GM18499 (cell line): ENCODE measurements around the gene RBM26.

Source experiments
- ATAC-seq: cut with Tn5 transposase; IDR thresholded peaks from one replicate; pipeline ENCODE4 v1.9.1; 2021; ENCODE audit warnings: moderate number of reproducible peaks; ENCODE audit not compliant: insufficient read depth, unreplicated experiment

The RBM26 gene, protein sequence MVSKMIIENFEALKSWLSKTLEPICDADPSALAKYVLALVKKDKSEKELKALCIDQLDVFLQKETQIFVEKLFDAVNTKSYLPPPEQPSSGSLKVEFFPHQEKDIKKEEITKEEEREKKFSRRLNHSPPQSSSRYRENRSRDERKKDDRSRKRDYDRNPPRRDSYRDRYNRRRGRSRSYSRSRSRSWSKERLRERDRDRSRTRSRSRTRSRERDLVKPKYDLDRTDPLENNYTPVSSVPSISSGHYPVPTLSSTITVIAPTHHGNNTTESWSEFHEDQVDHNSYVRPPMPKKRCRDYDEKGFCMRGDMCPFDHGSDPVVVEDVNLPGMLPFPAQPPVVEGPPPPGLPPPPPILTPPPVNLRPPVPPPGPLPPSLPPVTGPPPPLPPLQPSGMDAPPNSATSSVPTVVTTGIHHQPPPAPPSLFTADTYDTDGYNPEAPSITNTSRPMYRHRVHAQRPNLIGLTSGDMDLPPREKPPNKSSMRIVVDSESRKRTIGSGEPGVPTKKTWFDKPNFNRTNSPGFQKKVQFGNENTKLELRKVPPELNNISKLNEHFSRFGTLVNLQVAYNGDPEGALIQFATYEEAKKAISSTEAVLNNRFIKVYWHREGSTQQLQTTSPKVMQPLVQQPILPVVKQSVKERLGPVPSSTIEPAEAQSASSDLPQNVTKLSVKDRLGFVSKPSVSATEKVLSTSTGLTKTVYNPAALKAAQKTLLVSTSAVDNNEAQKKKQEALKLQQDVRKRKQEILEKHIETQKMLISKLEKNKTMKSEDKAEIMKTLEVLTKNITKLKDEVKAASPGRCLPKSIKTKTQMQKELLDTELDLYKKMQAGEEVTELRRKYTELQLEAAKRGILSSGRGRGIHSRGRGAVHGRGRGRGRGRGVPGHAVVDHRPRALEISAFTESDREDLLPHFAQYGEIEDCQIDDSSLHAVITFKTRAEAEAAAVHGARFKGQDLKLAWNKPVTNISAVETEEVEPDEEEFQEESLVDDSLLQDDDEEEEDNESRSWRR

DNA sequence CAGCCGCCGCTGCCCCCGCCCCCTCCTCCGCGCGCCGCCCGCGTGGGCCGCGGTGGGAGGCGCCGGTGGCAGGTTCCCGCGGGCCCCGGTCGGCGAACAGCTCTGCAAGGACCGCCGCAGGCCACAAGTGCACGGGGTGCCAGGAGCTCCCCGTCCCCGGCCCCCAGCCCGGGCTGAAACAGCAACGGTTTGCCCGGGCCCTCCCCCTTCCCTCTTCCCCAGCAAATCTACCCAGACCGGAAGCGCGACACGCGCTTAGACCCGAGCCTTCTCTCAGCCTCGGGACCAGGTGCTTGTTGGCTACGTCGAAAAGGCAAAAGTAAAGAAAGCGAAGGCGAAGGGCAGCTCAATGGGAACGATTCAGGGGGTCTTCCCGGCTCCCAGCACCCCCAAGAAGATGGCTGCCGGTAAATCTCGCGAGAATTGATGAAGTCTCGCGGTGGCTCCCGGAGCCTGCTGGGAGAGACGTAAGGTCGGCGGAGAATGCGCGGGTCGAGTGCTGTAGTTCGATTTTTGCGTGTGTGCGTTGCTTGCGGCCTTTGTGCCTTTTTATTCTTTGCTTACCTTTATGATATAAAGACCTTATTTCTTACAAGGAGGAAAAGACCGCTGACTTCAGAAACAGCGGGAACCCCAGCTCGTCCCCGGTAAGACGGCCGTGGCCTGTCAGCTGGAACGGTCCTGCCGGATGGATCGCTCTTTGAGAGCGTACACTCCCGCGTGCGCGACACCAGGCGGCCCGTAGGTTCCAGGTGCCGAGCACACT lies at the start of gene RBM26:
Gene RBM26, minus strand, starts transcription at position 425 of the 766 bp plus-strand sequence. CDS start 481 bp downstream, outside the sequence.
- peak; percentile 47 for ATAC-seq

- no peak for ATAC-seq
Observed at GRCh38 chr13:79455331-79455730, 49.3 kb upstream of the RBM26 start.

DNA sequence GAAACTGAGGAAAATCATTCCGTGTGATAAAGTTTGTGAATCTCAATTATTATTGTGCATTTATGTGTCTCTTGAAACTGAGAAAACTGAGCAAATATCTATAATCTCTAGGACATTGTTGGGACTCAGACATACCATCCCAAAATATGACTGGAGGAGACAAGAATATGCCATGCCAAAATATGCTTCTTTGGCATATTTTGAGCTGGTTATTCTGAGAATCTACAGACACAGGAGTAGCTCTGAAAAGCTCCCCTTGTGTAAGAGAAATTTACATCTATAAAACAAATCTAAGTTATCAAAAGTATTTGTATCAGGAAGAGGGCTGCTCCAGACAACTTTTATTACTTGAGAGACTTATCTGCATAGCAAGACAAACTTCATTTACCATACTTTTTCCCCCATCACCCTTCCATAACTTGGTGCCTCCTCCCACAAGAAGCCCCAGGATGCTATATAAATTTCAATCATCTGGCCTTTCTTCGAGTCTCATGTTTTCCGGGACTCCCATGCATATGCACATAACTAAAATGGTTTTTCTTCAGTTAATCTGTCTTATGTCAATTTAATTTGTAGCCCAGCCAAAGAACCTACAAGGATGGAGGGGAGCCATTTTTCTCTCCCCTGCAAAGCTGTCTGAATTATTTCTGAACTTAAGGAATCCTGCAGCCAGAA lies 46.3 kb upstream of the RBM26 start:
- ATAC-seq, result no peak

DNA sequence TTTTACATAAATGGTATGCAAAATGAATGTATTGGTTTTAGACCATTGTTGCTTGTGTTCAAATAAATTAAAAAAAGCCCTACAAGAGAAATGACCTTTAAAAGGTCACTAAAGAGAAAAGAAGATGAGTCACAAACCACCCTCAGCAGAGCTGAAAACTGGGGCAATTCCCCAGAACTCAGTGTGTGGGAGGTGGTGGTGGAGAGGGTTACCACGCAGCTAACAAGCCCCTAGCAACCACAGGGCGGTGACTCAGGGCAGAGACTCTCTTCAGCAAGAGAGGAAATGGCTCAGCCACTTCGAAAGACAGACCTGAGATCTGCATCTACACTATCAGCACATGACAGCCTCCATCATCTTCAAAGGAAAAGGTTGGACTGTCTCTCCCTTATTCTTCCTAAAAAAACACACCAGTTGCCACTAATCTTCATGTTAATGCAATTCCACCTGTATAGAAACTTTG lies 45.5 kb upstream of the RBM26 start:
- peak; percentile 96 for ATAC-seq

DNA sequence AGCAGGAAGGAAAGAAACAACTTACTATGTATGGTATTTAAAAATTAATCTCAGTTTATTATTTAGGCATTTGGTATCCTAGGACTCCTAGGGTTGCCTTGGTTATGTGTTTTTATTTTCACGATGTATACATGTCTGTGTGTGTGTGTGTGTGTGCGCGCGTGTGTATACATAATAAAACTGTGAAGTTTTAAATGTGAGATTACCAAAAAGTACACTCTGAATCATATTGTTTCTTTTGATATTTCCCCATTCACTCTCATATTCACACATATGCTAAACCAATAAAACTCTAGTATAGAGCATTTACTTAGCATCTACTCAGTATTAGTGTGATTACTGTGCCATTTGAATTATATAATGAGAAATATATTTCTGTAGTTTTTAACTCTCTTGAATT lies 44.1 kb upstream of the RBM26 start:
- no peak for ATAC-seq

DNA sequence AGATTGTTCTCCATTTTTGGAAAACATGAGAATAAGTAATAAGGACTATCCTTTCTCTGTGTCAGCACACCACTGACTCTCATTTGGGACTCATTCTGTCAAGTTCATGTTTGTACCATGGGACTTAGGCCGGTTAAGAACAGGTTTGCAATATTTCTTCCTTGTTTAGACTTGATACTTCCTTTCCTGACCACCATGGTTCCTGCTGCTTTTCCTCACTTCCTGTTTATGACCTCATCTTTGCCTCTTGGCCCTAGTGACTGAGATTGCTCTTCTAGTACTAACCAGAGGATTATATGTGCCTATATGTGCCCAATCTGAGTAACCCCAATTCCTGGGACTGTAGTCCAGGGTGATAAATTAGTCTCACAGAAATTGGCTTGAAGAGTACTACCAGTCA lies 42.4 kb upstream of the RBM26 start:
- ATAC-seq, result no peak

- no peak for ATAC-seq
Observed at GRCh38 chr13:79447741-79448140, 41.7 kb upstream of the RBM26 start.

- no peak for ATAC-seq
Observed at GRCh38 chr13:79447141-79447540, 41.1 kb upstream of the RBM26 start.

GRCh38 chr13:79445968-79446645 lies 40.1 kb upstream of the RBM26 start:
- no peak for ATAC-seq

DNA sequence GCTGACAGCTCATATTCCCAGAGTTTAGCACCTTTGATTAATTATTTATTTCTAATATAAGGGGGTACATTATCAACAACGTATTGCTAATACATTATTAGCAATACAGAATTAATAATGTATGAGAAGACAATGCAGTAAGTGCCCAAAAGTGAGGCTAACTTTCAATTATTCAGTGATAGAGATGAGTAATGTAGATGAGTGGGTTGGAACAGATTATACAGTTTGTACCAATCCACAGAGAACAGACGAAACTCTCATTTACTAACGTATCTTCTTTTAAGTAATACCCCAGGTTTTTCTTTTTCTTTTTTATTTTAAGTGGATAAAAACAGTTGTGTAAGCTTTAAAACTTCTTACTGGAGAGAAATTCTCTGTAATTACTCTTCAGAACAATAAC lies 36.7 kb upstream of the RBM26 start:
- ATAC-seq, result no peak

DNA sequence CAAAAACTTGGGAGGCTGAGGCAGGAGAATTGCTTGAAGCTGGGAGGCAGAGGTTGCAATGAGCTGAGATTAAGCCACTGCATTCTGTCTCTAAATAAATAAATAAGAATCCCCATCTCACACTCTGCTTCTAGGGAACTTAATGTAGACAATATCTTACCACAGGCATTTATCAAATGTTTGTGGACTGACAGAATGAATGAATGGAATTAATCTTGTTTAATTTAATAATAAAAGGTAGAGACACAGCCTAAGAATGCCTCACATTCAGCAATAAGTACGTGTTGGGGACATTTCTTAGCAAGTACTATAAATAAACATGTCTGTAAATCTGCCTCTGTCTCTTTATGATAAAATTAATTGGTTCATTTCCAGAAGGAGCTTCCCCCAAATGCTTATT lies 36.2 kb upstream of the RBM26 start:
- no peak for ATAC-seq

GRCh38 chr13:79440958-79441528 lies 35.0 kb upstream of the RBM26 start:
- no peak for ATAC-seq

- ATAC-seq, result no peak
Observed at GRCh38 chr13:79439275-79439674, 33.2 kb upstream of the RBM26 start.

DNA sequence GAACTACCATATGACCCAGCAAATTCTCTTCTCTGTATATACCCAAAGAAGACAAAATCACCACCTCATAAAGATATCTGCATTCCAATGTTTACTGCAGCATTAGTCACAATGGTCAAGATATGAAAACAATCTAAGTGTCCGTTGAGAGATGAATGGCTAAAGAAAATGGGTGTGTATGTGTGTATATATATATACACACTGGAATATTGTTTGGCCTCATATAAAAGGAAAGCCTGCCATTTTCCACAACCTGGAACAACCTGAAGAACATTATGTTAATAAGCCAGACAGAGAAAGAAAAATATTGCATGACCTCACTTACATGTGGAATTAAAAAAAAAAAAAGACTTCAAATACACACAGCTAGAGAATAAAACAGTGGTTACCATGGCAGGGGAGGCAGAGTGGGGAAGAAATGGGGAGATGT lies 29.5 kb upstream of the RBM26 start:
- ATAC-seq, result no peak

DNA sequence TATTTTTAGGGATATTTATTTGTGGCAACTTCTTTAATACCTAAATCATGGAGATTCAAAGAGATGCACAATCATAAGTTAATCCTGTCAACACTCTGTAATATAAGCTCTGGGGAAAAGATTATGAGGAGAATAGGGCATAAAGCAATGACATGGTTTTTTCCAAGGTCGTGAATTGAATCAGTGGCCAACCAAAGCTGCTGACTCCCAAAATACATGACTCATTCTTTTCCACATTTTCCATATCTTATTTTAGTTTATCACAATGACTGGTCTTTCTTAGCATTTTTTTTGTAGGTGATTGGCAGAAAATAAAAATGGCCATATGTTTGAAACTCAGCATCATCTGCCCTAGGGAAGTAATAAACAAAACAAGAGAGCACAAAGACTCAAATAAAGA lies 28.5 kb upstream of the RBM26 start:
- no peak for ATAC-seq

DNA sequence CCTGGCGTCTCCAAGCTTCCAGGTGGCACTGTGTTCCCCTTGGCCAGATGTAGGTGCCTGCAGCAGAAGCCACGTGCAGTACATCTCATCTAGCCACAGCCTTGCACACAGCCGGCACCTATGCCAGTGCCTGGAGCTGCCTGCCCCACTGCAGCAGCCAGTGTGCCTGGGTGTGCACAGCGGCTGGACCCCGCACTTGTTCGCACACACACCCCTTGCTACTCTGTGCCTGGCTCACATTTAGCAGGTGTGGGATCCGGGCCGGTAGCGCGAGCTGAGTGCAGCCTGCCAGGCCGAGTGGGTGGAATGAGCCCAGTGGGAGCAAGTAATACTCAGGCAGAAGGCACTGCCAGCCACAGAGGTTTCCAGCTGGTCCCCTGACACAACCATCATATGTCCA lies 26.9 kb upstream of the RBM26 start:
- ATAC-seq, result no peak

GRCh38 chr13:79432086-79432485 lies 26.0 kb upstream of the RBM26 start:
- ATAC-seq, result no peak

- ATAC-seq, result no peak
Observed at GRCh38 chr13:79429309-79429708, 23.3 kb upstream of the RBM26 start.

GRCh38 chr13:79427883-79428282 lies 21.8 kb upstream of the RBM26 start:
- ATAC-seq, result no peak
